Coronary artery (tissue), 2 donors: Measurements from ENCODE around the gene RGS14.
"Not testable (repeated sequence)": the region's sequence is repeated elsewhere in the genome, so short reads cannot be mapped to it uniquely, and the experiment has no call there.

Experiments
- DNase-seq: peaks from one replicate; pipeline ENCODE4 v3.0.0-alpha.2; 2017; ENCODE audit warnings: low spot score
- H3K27ac ChIP-seq, 2 donors: fragments of 200-600 bp; sonication (generic); one replicate each; pipeline ENCODE4 v1.5.1; 2016 to 2019
- H3K4me3 ChIP-seq: fragments of 200-600 bp; sonication (generic); 2 replicates; pipeline ENCODE4 v1.5.1; 2016; ENCODE audit warnings: mild to moderate bottlenecking, moderate library complexity
- CTCF ChIP-seq: fragments of 200-600 bp; sonication (generic); IDR thresholded peaks from one replicate; pipeline ENCODE4 v1.5.1; 2019; ENCODE audit warnings: antibody characterized with exemption

Gene RGS14

GRCh38 chr5:177356746-177357145, 978 bp upstream of the RGS14 start:
- Histone ChIP-seq H3K4me3 (no peak overlapping the region), H3K27ac (no peak overlapping the region)
- TF ChIP-seq CTCF = no peak
- no peak for DNase-seq

GRCh38 chr5:177357146-177357458, 622 bp upstream of the RGS14 start:
- DNase-seq = no peak
- no peak for TF ChIP-seq CTCF
- Histone ChIP-seq H3K27ac (no peak overlapping the region), H3K4me3 (peak overlapping the region; percentile 65)

GRCh38 chr5:177358370-177358819, 671 bp downstream of the RGS14 start:
- TF ChIP-seq CTCF = no peak
- peak overlapping the region; percentile 65 for H3K4me3 ChIP-seq
- H3K27ac ChIP-seq = peak overlapping the region in 1 of 2 donors; percentile 64
- DNase-seq = no peak

GRCh38 chr5:177359451-177359851, 1.7 kb downstream of the RGS14 start:
- no peak overlapping the region for H3K27ac ChIP-seq
- DNase-seq = no peak
- TF ChIP-seq CTCF = no peak
- H3K4me3 ChIP-seq = no peak overlapping the region

GRCh38 chr5:177359860-177360259, 2.1 kb downstream of the RGS14 start:
- Histone ChIP-seq H3K27ac (no peak overlapping the region), H3K4me3 (no peak overlapping the region)
- no peak for DNase-seq
- no peak for TF ChIP-seq CTCF

GRCh38 chr5:177360740-177361139, 3.0 kb downstream of the RGS14 start:
- not testable (repeated sequence) for H3K4me3 ChIP-seq, H3K27ac ChIP-seq, DNase-seq

GRCh38 chr5:177361418-177362291, 3.9 kb downstream of the RGS14 start:
- no peak for TF ChIP-seq CTCF
- H3K27ac ChIP-seq = no peak overlapping the region
- DNase-seq = no peak
- H3K4me3 ChIP-seq = no peak overlapping the region
